C4-2B (cell line): Measurements from ENCODE around the gene RYR3.

Experiments
- ZFX ChIP-seq: fragments of 450-650 bp; IDR thresholded peaks from 2 replicates; pipeline ENCODE4 v1.6.1; 2017
- TF ChIP-seq, protein P1 (sequence below): fragments of 450-650 bp; conservative IDR thresholded peaks from 2 replicates; pipeline ENCODE4 v1.5.1; 2017; ENCODE audit warnings: mild to moderate bottlenecking

DNA sequence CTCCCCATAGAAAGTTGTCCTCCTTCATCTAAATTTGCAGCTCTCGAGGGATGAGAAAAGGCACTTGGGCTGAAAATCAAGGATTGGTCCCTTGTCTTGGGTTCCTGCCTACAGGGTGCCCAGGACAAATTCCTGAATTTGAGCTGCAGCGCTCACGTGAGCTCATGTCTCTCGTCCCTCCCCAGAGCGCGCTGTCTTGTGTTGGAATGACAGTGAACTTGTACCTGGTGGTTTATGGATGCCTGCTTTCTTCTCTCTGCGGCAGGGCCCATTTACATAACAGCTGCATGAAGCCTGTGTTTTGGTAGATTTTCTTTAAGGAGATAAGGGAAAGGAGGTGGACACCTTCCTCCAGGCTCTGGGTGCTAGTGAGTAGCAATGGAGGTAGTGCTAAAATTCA, 4.3 kb downstream of the RYR3 start:
- TF ChIP-seq, protein P1, sequence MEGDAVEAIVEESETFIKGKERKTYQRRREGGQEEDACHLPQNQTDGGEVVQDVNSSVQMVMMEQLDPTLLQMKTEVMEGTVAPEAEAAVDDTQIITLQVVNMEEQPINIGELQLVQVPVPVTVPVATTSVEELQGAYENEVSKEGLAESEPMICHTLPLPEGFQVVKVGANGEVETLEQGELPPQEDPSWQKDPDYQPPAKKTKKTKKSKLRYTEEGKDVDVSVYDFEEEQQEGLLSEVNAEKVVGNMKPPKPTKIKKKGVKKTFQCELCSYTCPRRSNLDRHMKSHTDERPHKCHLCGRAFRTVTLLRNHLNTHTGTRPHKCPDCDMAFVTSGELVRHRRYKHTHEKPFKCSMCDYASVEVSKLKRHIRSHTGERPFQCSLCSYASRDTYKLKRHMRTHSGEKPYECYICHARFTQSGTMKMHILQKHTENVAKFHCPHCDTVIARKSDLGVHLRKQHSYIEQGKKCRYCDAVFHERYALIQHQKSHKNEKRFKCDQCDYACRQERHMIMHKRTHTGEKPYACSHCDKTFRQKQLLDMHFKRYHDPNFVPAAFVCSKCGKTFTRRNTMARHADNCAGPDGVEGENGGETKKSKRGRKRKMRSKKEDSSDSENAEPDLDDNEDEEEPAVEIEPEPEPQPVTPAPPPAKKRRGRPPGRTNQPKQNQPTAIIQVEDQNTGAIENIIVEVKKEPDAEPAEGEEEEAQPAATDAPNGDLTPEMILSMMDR: no peak
- TF ChIP-seq ZFX: no peak
